Activated CD4-positive, alpha-beta T cell treated with anti-CD3 and anti-CD28 coated beads for 24 hours (primary cell): ENCODE data around the gene FASN.
"Not testable (repeated sequence)": the region's sequence is repeated elsewhere in the genome, so short reads cannot be mapped to it uniquely, and the experiment has no call there.

Source experiments
- DNase-seq, 2 donors: peaks; one replicate each; pipeline ENCODE4 v3.0.0-alpha.2; 2020; ENCODE audit warnings: low read depth in 2 of 2

Gene FASN

GRCh38 chr17:82098169-82098938, at the start of gene FASN:
Gene FASN, minus strand, starts transcription at chr17:82098236. Its CDS starts 1,791 bp downstream, at chr17:82096445.
- peak; percentile 92 for DNase-seq

GRCh38 chr17:82146663-82147654, 48.9 kb upstream of the FASN start:
- no peak for DNase-seq

GRCh38 chr17:82145550-82146155, 47.6 kb upstream of the FASN start:
- DNase-seq: no peak

GRCh38 chr17:82143333-82143732, 45.3 kb upstream of the FASN start:
- DNase-seq: no peak

- not testable (repeated sequence) for DNase-seq
Observed at GRCh38 chr17:82139961-82140360, 41.9 kb upstream of the FASN start.

GRCh38 chr17:82138511-82138992, 40.5 kb upstream of the FASN start:
- no peak for DNase-seq

GRCh38 chr17:82134101-82134500, 36.1 kb upstream of the FASN start:
- no peak for DNase-seq

- not testable (repeated sequence) for DNase-seq
Observed at GRCh38 chr17:82133166-82133953, 35.3 kb upstream of the FASN start.

GRCh38 chr17:82129095-82129494, 31.1 kb upstream of the FASN start:
- no peak for DNase-seq

- DNase-seq: no peak
Observed at GRCh38 chr17:82128287-82128686, 30.3 kb upstream of the FASN start.

GRCh38 chr17:82127704-82128103, 29.7 kb upstream of the FASN start:
- DNase-seq: no peak

- no peak for DNase-seq
Observed at GRCh38 chr17:82127315-82127595, 29.2 kb upstream of the FASN start.

GRCh38 chr17:82126556-82127314, 28.7 kb upstream of the FASN start:
- peak; percentile 42 to 46 for DNase-seq

GRCh38 chr17:82124101-82124500, 26.1 kb upstream of the FASN start:
- no peak for DNase-seq

- DNase-seq: no peak
Observed at GRCh38 chr17:82121660-82122629, 23.9 kb upstream of the FASN start.

- no peak for DNase-seq
Observed at GRCh38 chr17:82121246-82121645, 23.2 kb upstream of the FASN start.

GRCh38 chr17:82120148-82120547, 22.1 kb upstream of the FASN start:
- no peak for DNase-seq

- DNase-seq: no peak
Observed at GRCh38 chr17:82118815-82119380, 20.9 kb upstream of the FASN start.

GRCh38 chr17:82118168-82118814, 20.3 kb upstream of the FASN start:
- no peak for DNase-seq
